GM12865 (cell line): Measurements from ENCODE around the gene DDX31.

Experiments
- DNase-seq: peaks from one replicate; pipeline ENCODE4 v3.0.0; 2010; ENCODE audit warnings: low read depth
- H3K4me3 ChIP-seq: 2 replicates; pipeline ENCODE4 v1.5.1; 2011; ENCODE audit warnings: mild to moderate bottlenecking, low read depth, low read length, control low read depth
- CTCF ChIP-seq: IDR thresholded peaks from 2 replicates; pipeline ENCODE4 v1.5.1; 2011; ENCODE audit warnings: low read length, control low read depth, low read depth, inconsistent platforms; ENCODE audit not compliant: insufficient read depth; ENCODE audit errors: missing control alignments

Gene DDX31

GRCh38 chr9:132630811-132631210, 39.0 kb downstream of the DDX31 start:
- DNase-seq: no peak
- no peak for TF ChIP-seq CTCF
- H3K4me3 ChIP-seq: no peak overlapping the region

GRCh38 chr9:132630116-132630515, 39.7 kb downstream of the DDX31 start:
- no peak for TF ChIP-seq CTCF
- no peak for DNase-seq
- H3K4me3 ChIP-seq: no peak overlapping the region

GRCh38 chr9:132628746-132629145, 41.0 kb downstream of the DDX31 start:
- no peak for TF ChIP-seq CTCF
- no peak overlapping the region for H3K4me3 ChIP-seq

GRCh38 chr9:132627594-132627993, 42.2 kb downstream of the DDX31 start:
- TF ChIP-seq CTCF: no peak
- DNase-seq: no peak
- no peak overlapping the region for H3K4me3 ChIP-seq

More at GRCh38 chr9:132628746-132629145, 41.0 kb downstream of the DDX31 start:
- no peak for DNase-seq

- H3K4me3 ChIP-seq: no peak overlapping the region
- TF ChIP-seq CTCF: no peak
- DNase-seq: no peak
Observed at GRCh38 chr9:132627106-132627505, 42.7 kb downstream of the DDX31 start.

GRCh38 chr9:132626285-132626684, 43.5 kb downstream of the DDX31 start:
- no peak for TF ChIP-seq CTCF
- H3K4me3 ChIP-seq: no peak overlapping the region
- DNase-seq: no peak

- TF ChIP-seq CTCF: no peak
- no peak overlapping the region for H3K4me3 ChIP-seq
- no peak for DNase-seq
Observed at GRCh38 chr9:132622159-132622558, 47.6 kb downstream of the DDX31 start.
